ENCODE measurements around the gene FAM120B. TPM values are rescaled to one million over a fixed set of nuclear protein-coding genes. Genes with fewer than 3 reads are reported as not detected.
"Not testable (repeated sequence)": the region's sequence is repeated elsewhere in the genome, so short reads cannot be mapped to it uniquely, and the experiment has no call there.

The FAM120B gene
- total and polyA plus RNA-seq, 4 donors: 5.5 to 38.5 (median 20.4) TPM

- DNase-seq (no peak), ATAC-seq (ENCODE audit: low FRiP score) (no peak)
- 79 to 80% methylated on average over 5 of the region's 5 CpGs for WGBS, 2 donors
- Histone ChIP-seq H3K36me3 (ENCODE audit: control insufficient read depth in 1 of 2, insufficient read depth in 2 of 2, low read length in 1 of 2) (peaks cover 3 to 5% of the 10 kb centered on the region in 2 donors), H3K27me3 (ENCODE audit: control insufficient read depth in 1 of 2, insufficient read depth in 2 of 2, low read length in 1 of 2) (no peaks in the 10 kb centered on the region), H3K4me3 (ENCODE audit: low read length in 2 of 2) (no peak overlapping the region), H3K27ac (ENCODE audit: low read depth in 1 of 2, low read length in 2 of 2) (no peak overlapping the region), H3K4me1 (ENCODE audit: control insufficient read depth in 1 of 2, insufficient read depth in 2 of 2, low read length in 2 of 2) (no peaks in the 10 kb centered on the region), H3K9me3 (ENCODE audit: control insufficient read depth, low read length) (no peaks in the 10 kb centered on the region)
- intact Hi-C loops (cut with DNase I): no loop called here
Observed at GRCh38 chr6:170385506-170385905, 78.9 kb downstream of the FAM120B start.

GRCh38 chr6:170388113-170388512, 81.6 kb downstream of the FAM120B start:
- WGBS, 2 donors: 84 to 87% methylated on average over 8 of the region's 8 CpGs

DNA sequence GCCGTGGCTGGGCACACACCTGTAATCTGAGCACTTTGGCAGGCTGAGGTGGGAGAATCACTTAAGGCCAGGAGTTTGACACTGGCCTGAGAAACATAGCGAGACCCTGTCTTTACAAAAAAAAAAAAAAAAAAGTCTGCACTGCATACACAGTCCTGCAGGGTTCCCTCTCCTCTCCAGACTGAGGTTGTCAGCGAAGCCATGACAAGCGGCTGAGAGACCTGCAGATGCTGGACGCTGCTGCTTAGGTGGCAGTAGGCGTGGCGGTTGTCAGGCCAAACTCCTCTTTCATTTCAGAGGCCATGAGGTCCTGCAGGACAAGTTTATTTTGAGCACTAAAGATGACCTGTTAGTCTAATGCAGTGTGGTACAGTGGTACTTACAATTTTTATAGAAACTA, 86.5 kb downstream of the FAM120B start:
- Histone ChIP-seq H3K27ac (ENCODE audit: low read depth in 1 of 2, low read length in 2 of 2) (no peak overlapping the region), H3K4me1 (ENCODE audit: control insufficient read depth in 1 of 2, insufficient read depth in 2 of 2, low read length in 2 of 2) (no peaks in the 10 kb centered on the region), H3K9me3 (ENCODE audit: control insufficient read depth, low read length) (no peaks in the 10 kb centered on the region), H3K4me3 (ENCODE audit: low read length in 2 of 2) (no peak overlapping the region), H3K36me3 (ENCODE audit: control insufficient read depth in 1 of 2, insufficient read depth in 2 of 2, low read length in 1 of 2) (peaks cover 8 to 10% of the 10 kb centered on the region in 2 donors), H3K27me3 (ENCODE audit: control insufficient read depth in 1 of 2, insufficient read depth in 2 of 2, low read length in 1 of 2) (no peaks in the 10 kb centered on the region)
- intact Hi-C loops (cut with DNase I): no loop called here
- ATAC-seq (ENCODE audit: low FRiP score) (no peak), DNase-seq (no peak)
- 89 to 90% methylated on average over 7 of the region's 7 CpGs for WGBS, 2 donors

More at GRCh38 chr6:170388113-170388512, 81.6 kb downstream of the FAM120B start:
- intact Hi-C loops (cut with DNase I): no loop called here
- DNase-seq (no peak), ATAC-seq (ENCODE audit: low FRiP score) (no peak)
- peaks cover 5 to 7% of the 10 kb centered on the region in 2 donors for H3K36me3 ChIP-seq (ENCODE audit: control insufficient read depth in 1 of 2, insufficient read depth in 2 of 2, low read length in 1 of 2)
- H3K4me1 ChIP-seq (ENCODE audit: control insufficient read depth in 1 of 2, insufficient read depth in 2 of 2, low read length in 2 of 2): no peaks in the 10 kb centered on the region
- no peak overlapping the region for H3K27ac ChIP-seq (ENCODE audit: low read depth in 1 of 2, low read length in 2 of 2)
- no peaks in the 10 kb centered on the region for H3K9me3 ChIP-seq (ENCODE audit: control insufficient read depth, low read length)
- H3K4me3 ChIP-seq (ENCODE audit: low read length in 2 of 2): no peak overlapping the region
- no peaks in the 10 kb centered on the region for H3K27me3 ChIP-seq (ENCODE audit: control insufficient read depth in 1 of 2, insufficient read depth in 2 of 2, low read length in 1 of 2)

DNA sequence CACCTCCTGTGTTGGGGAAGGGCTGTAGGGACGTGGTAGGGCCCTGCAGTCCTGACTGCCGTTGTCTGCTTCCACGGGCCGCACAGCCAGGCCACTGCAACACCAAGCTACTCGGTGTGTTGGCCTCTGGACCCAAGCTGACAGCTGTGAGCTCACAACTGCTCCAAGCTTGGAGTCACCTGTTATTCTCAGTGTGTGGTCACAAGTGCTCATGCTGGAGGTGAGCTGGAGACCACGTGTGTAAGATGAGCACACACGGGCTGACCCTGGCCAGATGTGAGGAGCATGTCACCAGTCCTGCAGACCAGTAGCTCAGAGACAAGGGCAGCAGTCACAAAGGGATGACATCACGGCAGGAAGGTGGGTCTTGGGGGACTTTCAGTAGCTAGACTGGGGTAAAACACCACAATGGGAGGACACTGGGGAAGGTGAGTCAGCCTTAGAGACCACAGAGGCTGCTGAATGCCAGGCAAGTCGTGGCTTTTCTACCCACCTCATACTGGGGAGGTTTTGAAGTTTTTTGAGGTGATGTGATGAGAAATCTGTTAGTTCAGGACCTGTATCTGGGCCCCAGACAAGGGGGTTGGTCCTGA, 87.3 kb downstream of the FAM120B start:
- no peaks in the 10 kb centered on the region for H3K4me1 ChIP-seq (ENCODE audit: control insufficient read depth in 1 of 2, insufficient read depth in 2 of 2, low read length in 2 of 2)
- H3K9me3 ChIP-seq (ENCODE audit: control insufficient read depth, low read length): no peaks in the 10 kb centered on the region
- ATAC-seq (ENCODE audit: low FRiP score) (no peak), DNase-seq (no peak)
- intact Hi-C loops (cut with DNase I): no loop called here
- H3K4me3 ChIP-seq (ENCODE audit: low read length in 2 of 2): no peak overlapping the region
- no peak overlapping the region for H3K27ac ChIP-seq (ENCODE audit: low read depth in 1 of 2, low read length in 2 of 2)
- 95 to 98% methylated on average over 9 of the region's 9 CpGs for WGBS, 2 donors
- H3K27me3 ChIP-seq (ENCODE audit: control insufficient read depth in 1 of 2, insufficient read depth in 2 of 2, low read length in 1 of 2): no peaks in the 10 kb centered on the region
- peaks cover 5 to 10% of the 10 kb centered on the region in 2 donors for H3K36me3 ChIP-seq (ENCODE audit: control insufficient read depth in 1 of 2, insufficient read depth in 2 of 2, low read length in 1 of 2)

- no peak overlapping the region for H3K27ac ChIP-seq (ENCODE audit: low read depth in 1 of 2, low read length in 2 of 2)
- no peaks in the 10 kb centered on the region for H3K9me3 ChIP-seq (ENCODE audit: control insufficient read depth, low read length)
- intact Hi-C loops (cut with DNase I): no loop called here
- H3K27me3 ChIP-seq (ENCODE audit: control insufficient read depth in 1 of 2, insufficient read depth in 2 of 2, low read length in 1 of 2): no peaks in the 10 kb centered on the region
- no peak overlapping the region for H3K4me3 ChIP-seq (ENCODE audit: low read length in 2 of 2)
- peaks cover 5 to 10% of the 10 kb centered on the region in 2 donors for H3K36me3 ChIP-seq (ENCODE audit: control insufficient read depth in 1 of 2, insufficient read depth in 2 of 2, low read length in 1 of 2)
- no peaks in the 10 kb centered on the region for H3K4me1 ChIP-seq (ENCODE audit: control insufficient read depth in 1 of 2, insufficient read depth in 2 of 2, low read length in 2 of 2)
- DNase-seq (no peak), ATAC-seq (ENCODE audit: low FRiP score) (no peak)
- 92 to 95% methylated on average over 6 of the region's 6 CpGs for WGBS, 2 donors
Observed at GRCh38 chr6:170394980-170395379, 88.4 kb downstream of the FAM120B start.

DNA sequence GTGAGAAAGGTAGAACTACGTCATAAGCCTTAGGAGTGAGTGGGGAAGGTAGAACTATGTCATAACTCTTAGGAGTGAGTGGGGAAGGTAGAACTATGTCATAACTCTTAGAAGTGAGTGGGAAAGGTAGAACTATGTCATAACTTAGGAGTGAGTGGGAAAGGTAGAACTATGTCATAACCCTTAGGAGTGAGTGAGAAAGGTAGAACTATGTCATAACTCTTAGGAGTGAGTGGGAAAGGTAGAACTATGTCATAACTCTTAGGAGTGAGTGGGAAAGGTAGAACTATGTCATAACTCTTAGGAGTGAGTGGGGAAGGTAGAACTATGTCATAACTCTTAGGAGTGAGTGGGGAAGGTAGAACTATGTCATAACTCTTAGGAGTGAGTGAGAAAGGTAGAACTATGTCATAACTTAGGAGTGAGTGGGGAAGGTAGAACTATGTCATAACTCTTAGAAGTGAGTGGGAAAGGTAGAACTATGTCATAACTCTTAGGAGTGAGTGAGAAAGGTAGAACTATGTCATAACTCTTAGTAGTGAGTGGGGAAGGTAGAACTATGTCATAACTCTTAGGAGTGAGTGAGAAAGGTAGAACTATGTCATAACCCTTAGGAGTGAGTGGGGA, 92.3 kb downstream of the FAM120B start:
- not testable (repeated sequence) for DNase-seq

GRCh38 chr6:170399955-170400558, 93.5 kb downstream of the FAM120B start:
- ATAC-seq (ENCODE audit: low FRiP score); H3K36me3 ChIP-seq (ENCODE audit: control insufficient read depth in 1 of 2, insufficient read depth in 2 of 2, low read length in 1 of 2); H3K27ac ChIP-seq (ENCODE audit: low read depth in 1 of 2, low read length in 2 of 2); intact Hi-C loops (cut with DNase I); H3K27me3 ChIP-seq (ENCODE audit: control insufficient read depth in 1 of 2, insufficient read depth in 2 of 2, low read length in 1 of 2); H3K4me1 ChIP-seq (ENCODE audit: control insufficient read depth in 1 of 2, insufficient read depth in 2 of 2, low read length in 2 of 2); DNase-seq; H3K9me3 ChIP-seq (ENCODE audit: control insufficient read depth, low read length); H3K4me3 ChIP-seq (ENCODE audit: low read length in 2 of 2): not testable (repeated sequence)
- WGBS, 2 donors: 45 to 62% methylated on average over 2 of the region's 2 CpGs

More for the DNA sequence above, 92.3 kb downstream of the FAM120B start:
- ATAC-seq (ENCODE audit: low FRiP score); H3K4me1 ChIP-seq (ENCODE audit: control insufficient read depth in 1 of 2, insufficient read depth in 2 of 2, low read length in 2 of 2); H3K4me3 ChIP-seq (ENCODE audit: low read length in 2 of 2); H3K36me3 ChIP-seq (ENCODE audit: control insufficient read depth in 1 of 2, insufficient read depth in 2 of 2, low read length in 1 of 2); intact Hi-C loops (cut with DNase I); H3K27ac ChIP-seq (ENCODE audit: low read depth in 1 of 2, low read length in 2 of 2); H3K9me3 ChIP-seq (ENCODE audit: control insufficient read depth, low read length); H3K27me3 ChIP-seq (ENCODE audit: control insufficient read depth in 1 of 2, insufficient read depth in 2 of 2, low read length in 1 of 2): not testable (repeated sequence)
- WGBS, 2 donors: 93 to 100% methylated on average over 1 of the region's 1 CpG

DNA sequence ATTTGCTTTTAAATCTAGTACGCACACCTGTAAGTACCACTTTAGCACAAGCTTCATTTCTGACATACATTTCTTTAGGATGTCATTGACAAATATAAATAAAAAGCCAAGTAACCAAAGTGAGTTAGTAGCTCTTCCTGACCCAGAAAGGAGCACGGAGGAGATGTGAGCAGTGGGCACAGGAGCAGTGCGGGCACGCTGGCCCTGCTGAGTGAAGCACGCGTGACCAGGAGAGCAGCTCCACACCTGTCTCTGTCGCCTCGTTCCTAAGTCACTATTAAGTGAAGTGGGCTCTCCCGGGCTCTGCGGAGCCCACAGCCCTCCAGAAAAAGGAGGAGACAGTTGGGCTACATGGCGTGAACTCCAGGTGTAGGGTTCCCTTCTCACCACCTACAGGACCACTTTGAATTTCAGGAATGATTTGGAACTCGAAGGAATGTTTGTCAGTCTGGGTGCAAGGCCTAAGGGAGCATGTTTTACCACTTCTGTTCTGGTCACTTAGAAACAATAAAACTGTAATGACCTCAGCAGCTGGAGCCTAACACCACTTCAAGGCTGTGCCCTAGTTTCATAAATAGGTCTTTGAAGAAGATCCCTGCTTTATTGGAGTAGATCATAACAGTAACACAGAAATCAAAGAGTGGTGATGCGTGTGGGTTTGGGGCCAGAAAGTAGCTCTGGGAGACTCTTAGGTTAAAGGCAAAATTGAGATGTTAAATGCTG, 95.9 kb downstream of the FAM120B start:
- Histone ChIP-seq H3K27ac (ENCODE audit: low read depth in 1 of 2, low read length in 2 of 2) (no peak overlapping the region), H3K9me3 (ENCODE audit: control insufficient read depth, low read length) (no peaks in the 10 kb centered on the region), H3K27me3 (ENCODE audit: control insufficient read depth in 1 of 2, insufficient read depth in 2 of 2, low read length in 1 of 2) (no peaks in the 10 kb centered on the region), H3K4me1 (ENCODE audit: control insufficient read depth in 1 of 2, insufficient read depth in 2 of 2, low read length in 2 of 2) (no peaks in the 10 kb centered on the region), H3K36me3 (ENCODE audit: control insufficient read depth in 1 of 2, insufficient read depth in 2 of 2, low read length in 1 of 2) (peaks cover 5 to 7% of the 10 kb centered on the region in 2 donors), H3K4me3 (ENCODE audit: low read length in 2 of 2) (no peak overlapping the region)
- ATAC-seq (ENCODE audit: low FRiP score): no peak
- WGBS, 2 donors: 77 to 80% methylated on average over 13 of the region's 13 CpGs
- no peak for DNase-seq
- intact Hi-C loops (cut with DNase I): no loop called here

All from aorta (tissue), 5 donors.